AG09319 (cell line): ENCODE data around the gene PRKAG2.
A peak's percentile ranks its signal among the peaks of the same experiment; 100 is the strongest.
"Not testable (repeated sequence)": the region's sequence is repeated elsewhere in the genome, so short reads cannot be mapped to it uniquely, and the experiment has no call there.

ENCODE experiments used
- DNase-seq: peaks from one replicate; pipeline ENCODE4 v3.0.0-alpha.2; 2010; ENCODE audit warnings: low read depth; ENCODE audit errors: extremely low read depth
- CTCF ChIP-seq: IDR thresholded peaks from 2 replicates; pipeline ENCODE4 v1.5.1; 2011; ENCODE audit warnings: low read depth, mild to moderate bottlenecking, inconsistent platforms, low read length, moderate library complexity

The PRKAG2 gene

GRCh38 chr7:151754142-151754590 lies 122.7 kb downstream of the PRKAG2 start:
- peak; percentile 99 for TF ChIP-seq CTCF
- DNase-seq = peak; percentile 96

- DNase-seq = no peak
- no peak for TF ChIP-seq CTCF
These were observed 123.9 kb downstream of the PRKAG2 start for GRCh38 chr7:151752816-151753595.

- no peak for TF ChIP-seq CTCF
- DNase-seq = no peak
These were observed 124.9 kb downstream of the PRKAG2 start for GRCh38 chr7:151752037-151752436.

GRCh38 chr7:151748733-151749132 lies 128.2 kb downstream of the PRKAG2 start:
- TF ChIP-seq CTCF = no peak
- no peak for DNase-seq

GRCh38 chr7:151748021-151748420 lies 128.9 kb downstream of the PRKAG2 start:
- not testable (repeated sequence) for DNase-seq

GRCh38 chr7:151745706-151746105 lies 131.2 kb downstream of the PRKAG2 start:
- no peak for DNase-seq
- TF ChIP-seq CTCF = no peak

- TF ChIP-seq CTCF = peak; percentile 11
- no peak for DNase-seq
These were observed 132.0 kb downstream of the PRKAG2 start for GRCh38 chr7:151744656-151745638.
